HEK293 (cell line): ENCODE results near the gene CARD6.

ENCODE experiments used
- EGR2 ChIP-seq: fragments of 450-650 bp; formaldehyde crosslinking; IDR thresholded peaks from 2 replicates; pipeline ENCODE4 v1.5.1; 2016; ENCODE audit warnings: low read depth, missing biosample characterization, missing genetic modification characterization
- GLI2 ChIP-seq: fragments of 450-650 bp; formaldehyde crosslinking; IDR thresholded peaks from 2 replicates; pipeline ENCODE4; 2017; ENCODE audit warnings: missing biosample characterization, missing genetic modification characterization, low read depth, borderline replicate concordance
- HOXC10 ChIP-seq: sonication (generic); formaldehyde crosslinking; IDR thresholded peaks from 2 replicates; pipeline ENCODE4 v1.8.1; 2023; ENCODE audit warnings: mild to moderate bottlenecking, missing genetic modification reagents
- KLF10 ChIP-seq: fragments of 450-650 bp; IDR thresholded peaks from 2 replicates; pipeline ENCODE4 v1.5.1; 2018; ENCODE audit warnings: missing biosample characterization, mild to moderate bottlenecking, missing genetic modification characterization
- PBX3 ChIP-seq: sonication (generic); formaldehyde crosslinking; IDR thresholded peaks from 2 replicates; pipeline ENCODE4 v1.8.1; 2022; ENCODE audit warnings: mild to moderate bottlenecking, moderate library complexity, missing genetic modification reagents
- PRDM1 ChIP-seq: fragments of 450-650 bp; formaldehyde crosslinking; IDR thresholded peaks from 2 replicates; pipeline ENCODE4; 2016; ENCODE audit warnings: missing biosample characterization, missing genetic modification characterization
- SP3 ChIP-seq: fragments of 450-650 bp; formaldehyde crosslinking; IDR thresholded peaks from 2 replicates; pipeline ENCODE4 v1.5.1; 2016; ENCODE audit warnings: missing biosample characterization, missing genetic modification characterization
- TCF7L2 ChIP-seq: IDR thresholded peaks from 2 replicates; pipeline ENCODE4 v1.6.1; 2011; ENCODE audit warnings: low read depth, mild to moderate bottlenecking, inconsistent platforms, low read length, moderate library complexity, borderline replicate concordance
- ZBTB20 ChIP-seq: fragments of 450-650 bp; formaldehyde crosslinking; IDR thresholded peaks from 2 replicates; pipeline ENCODE4 v1.5.1; 2016; ENCODE audit warnings: missing biosample characterization, missing genetic modification characterization
- ZEB2 ChIP-seq: fragments of 450-650 bp; formaldehyde crosslinking; IDR thresholded peaks from 2 replicates; pipeline ENCODE4 v1.5.1; 2016; ENCODE audit warnings: missing biosample characterization, missing genetic modification characterization
- ZNF10 ChIP-seq: fragments of 450-650 bp; formaldehyde crosslinking; IDR thresholded peaks from 2 replicates; pipeline ENCODE4 v1.5.1; 2017; ENCODE audit warnings: missing biosample characterization, missing genetic modification characterization
- ZNF174 ChIP-seq: fragments of 450-650 bp; formaldehyde crosslinking; IDR thresholded peaks from 2 replicates; pipeline ENCODE4 v1.5.0; 2017; ENCODE audit warnings: missing biosample characterization, mild to moderate bottlenecking, missing genetic modification characterization
- ZNF202 ChIP-seq: fragments of 450-650 bp; formaldehyde crosslinking; IDR thresholded peaks from 2 replicates; pipeline ENCODE4 v1.5.1; 2016; ENCODE audit warnings: missing biosample characterization, missing genetic modification characterization, borderline replicate concordance
- ZNF239 ChIP-seq: fragments of 450-650 bp; formaldehyde crosslinking; IDR thresholded peaks from 2 replicates; pipeline ENCODE4 v1.5.1; 2016; ENCODE audit warnings: missing biosample characterization, missing genetic modification characterization
- ZNF341 ChIP-seq: fragments of 450-650 bp; formaldehyde crosslinking; IDR thresholded peaks from 2 replicates; pipeline ENCODE4; 2016; ENCODE audit warnings: low read depth, missing biosample characterization, missing genetic modification characterization
- ZNF350 ChIP-seq: fragments of 450-650 bp; formaldehyde crosslinking; IDR thresholded peaks from 2 replicates; pipeline ENCODE4 v1.5.0; 2017; ENCODE audit warnings: missing biosample characterization, mild to moderate bottlenecking, missing genetic modification characterization
- ZNF37A ChIP-seq: fragments of 450-650 bp; IDR thresholded peaks from 2 replicates; pipeline ENCODE4 v1.5.1; 2018; ENCODE audit warnings: missing biosample characterization, missing genetic modification characterization
- ZNF423 ChIP-seq: fragments of 450-650 bp; formaldehyde crosslinking; IDR thresholded peaks from 2 replicates; pipeline ENCODE4 v1.5.1; 2016; ENCODE audit warnings: missing biosample characterization, missing genetic modification characterization
- ZNF513 ChIP-seq: fragments of 450-650 bp; IDR thresholded peaks from 2 replicates; pipeline ENCODE4 v1.5.1; 2018; ENCODE audit warnings: missing biosample characterization, missing genetic modification characterization
- ZNF548 ChIP-seq: fragments of 450-650 bp; formaldehyde crosslinking; IDR thresholded peaks from 2 replicates; pipeline ENCODE4 v1.5.1; 2016; ENCODE audit warnings: missing biosample characterization, missing genetic modification characterization
- ZNF555 ChIP-seq: fragments of 450-650 bp; formaldehyde crosslinking; conservative IDR thresholded peaks from 2 replicates; pipeline ENCODE4 v1.5.1; 2017; ENCODE audit warnings: missing biosample characterization, mild to moderate bottlenecking, missing genetic modification characterization, inconsistent platforms
- ZNF585B ChIP-seq: fragments of 450-650 bp; formaldehyde crosslinking; IDR thresholded peaks from 2 replicates; pipeline ENCODE4 v1.5.1; 2016; ENCODE audit warnings: missing biosample characterization, missing genetic modification characterization
- ZNF596 ChIP-seq: fragments of 450-650 bp; IDR thresholded peaks from 2 replicates; pipeline ENCODE4 v1.5.0; 2018; ENCODE audit warnings: missing biosample characterization, mild to moderate bottlenecking, missing genetic modification characterization, moderate library complexity
- ZNF623 ChIP-seq: fragments of 450-650 bp; formaldehyde crosslinking; IDR thresholded peaks from 2 replicates; pipeline ENCODE4 v1.5.1; 2016; ENCODE audit warnings: missing biosample characterization, missing genetic modification characterization
- ZNF670 ChIP-seq: fragments of 450-650 bp; formaldehyde crosslinking; IDR thresholded peaks from 2 replicates; pipeline ENCODE4 v1.5.1; 2016; ENCODE audit warnings: missing biosample characterization, missing genetic modification characterization, low read depth
- ZNF704 ChIP-seq: fragments of 450-650 bp; formaldehyde crosslinking; IDR thresholded peaks from 2 replicates; pipeline ENCODE4 v1.5.1; 2016; ENCODE audit warnings: missing biosample characterization, missing genetic modification characterization
- ZNF747 ChIP-seq: fragments of 450-650 bp; formaldehyde crosslinking; IDR thresholded peaks from 2 replicates; pipeline ENCODE4 v1.5.1; 2016; ENCODE audit warnings: missing biosample characterization, missing genetic modification characterization
- ZNF776 ChIP-seq: fragments of 450-650 bp; formaldehyde crosslinking; IDR thresholded peaks from 2 replicates; pipeline ENCODE4 v1.5.0; 2017; ENCODE audit warnings: missing biosample characterization, missing genetic modification characterization, borderline replicate concordance
- ZNF830 ChIP-seq: fragments of 450-650 bp; IDR thresholded peaks from 2 replicates; pipeline ENCODE4 v1.5.0; 2018; ENCODE audit warnings: missing biosample characterization, missing genetic modification characterization, low read depth, mild to moderate bottlenecking, moderate library complexity
- ZNF843 ChIP-seq: fragments of 450-650 bp; formaldehyde crosslinking; IDR thresholded peaks from 2 replicates; pipeline ENCODE4 v1.5.1; 2016; ENCODE audit warnings: missing biosample characterization, missing genetic modification characterization
- TF ChIP-seq, protein P1 (sequence below): fragments of 450-650 bp; formaldehyde crosslinking; IDR thresholded peaks from 2 replicates; pipeline ENCODE4 v1.5.1; 2016; ENCODE audit warnings: missing biosample characterization, missing genetic modification characterization
- TF ChIP-seq, protein P2 (sequence below): fragments of 450-650 bp; formaldehyde crosslinking; IDR thresholded peaks from 2 replicates; pipeline ENCODE4 v1.5.1; 2017; ENCODE audit warnings: missing biosample characterization, missing genetic modification characterization

Gene CARD6

DNA sequence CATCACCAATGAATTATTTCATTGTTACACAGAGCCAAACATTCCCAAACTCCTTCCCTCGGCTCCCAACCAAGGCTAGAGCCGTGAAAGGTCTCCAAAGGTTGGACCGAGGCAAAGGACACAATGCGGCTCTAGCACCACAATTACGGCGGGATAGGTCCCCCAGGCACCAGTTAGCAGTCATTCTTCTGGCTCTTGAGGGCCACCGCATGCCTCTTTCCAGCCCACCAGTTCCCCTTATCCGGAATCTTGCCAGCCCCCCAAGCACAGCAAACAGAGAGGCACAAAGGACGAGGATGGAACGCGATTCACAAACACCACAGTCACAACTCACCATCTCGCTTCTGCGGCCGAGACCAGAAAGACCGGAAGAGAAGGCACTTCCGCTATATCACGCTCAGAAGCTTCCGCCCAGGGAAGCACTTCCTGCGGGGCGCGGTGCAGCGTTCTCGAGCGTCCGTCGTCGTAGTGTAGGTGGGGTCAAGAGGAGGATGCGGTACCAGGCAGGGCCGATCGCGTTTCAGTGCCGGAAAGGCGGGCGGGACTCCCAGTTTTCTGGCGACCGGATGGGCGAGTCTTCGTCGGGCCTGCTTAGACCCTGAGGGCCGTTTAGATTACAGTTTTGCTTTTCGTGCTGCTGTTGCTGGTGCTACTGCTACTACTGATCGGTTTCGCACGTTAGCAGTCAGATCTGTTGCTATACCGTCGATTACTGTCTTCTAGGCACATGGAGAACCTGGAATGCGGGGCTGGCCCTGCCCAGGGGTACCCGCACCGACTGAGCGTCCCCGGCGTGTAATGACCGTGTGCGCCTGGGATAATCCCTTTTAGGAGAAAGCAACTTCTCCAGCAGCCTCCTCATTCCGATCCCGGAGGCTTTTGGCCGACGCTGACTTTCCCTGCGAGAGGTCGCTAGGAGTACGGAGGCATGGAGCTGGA lies 6.0 kb upstream of the CARD6 start, which contains the start of gene RPL37 (continued):
- TF ChIP-seq, protein P1, sequence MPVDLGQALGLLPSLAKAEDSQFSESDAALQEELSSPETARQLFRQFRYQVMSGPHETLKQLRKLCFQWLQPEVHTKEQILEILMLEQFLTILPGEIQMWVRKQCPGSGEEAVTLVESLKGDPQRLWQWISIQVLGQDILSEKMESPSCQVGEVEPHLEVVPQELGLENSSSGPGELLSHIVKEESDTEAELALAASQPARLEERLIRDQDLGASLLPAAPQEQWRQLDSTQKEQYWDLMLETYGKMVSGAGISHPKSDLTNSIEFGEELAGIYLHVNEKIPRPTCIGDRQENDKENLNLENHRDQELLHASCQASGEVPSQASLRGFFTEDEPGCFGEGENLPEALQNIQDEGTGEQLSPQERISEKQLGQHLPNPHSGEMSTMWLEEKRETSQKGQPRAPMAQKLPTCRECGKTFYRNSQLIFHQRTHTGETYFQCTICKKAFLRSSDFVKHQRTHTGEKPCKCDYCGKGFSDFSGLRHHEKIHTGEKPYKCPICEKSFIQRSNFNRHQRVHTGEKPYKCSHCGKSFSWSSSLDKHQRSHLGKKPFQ (tag by site-specific recombination) = peak; percentile 54
- TF ChIP-seq ZNF747 (tag by site-specific recombination) (no peak), ZNF548 (tag by site-specific recombination) (no peak), ZNF670 (tag by site-specific recombination) (no peak), ZNF10 (tag by site-specific recombination) (peak; percentile 75; the same call in 1 of the 2 replicates), PBX3 (CRISPR knock-in tag) (peak; percentile 90; the same call in 1 of the 2 replicates), ZNF830 (tag by site-specific recombination) (no peak), KLF10 (peak; percentile 83; the same call in 1 of the 2 replicates), ZNF596 (tag by site-specific recombination) (no peak), ZNF623 (tag by site-specific recombination) (peak; percentile 40; the same call in 1 of the 2 replicates), HOXC10 (CRISPR knock-in tag) (0 out of 2 replicates have a peak, but pooled peaks have one; percentile 92), PRDM1 (no peak), ZNF513 (peak; percentile 77), ZNF37A (tag by site-specific recombination) (0 out of 2 replicates have a peak, but pooled peaks have one; percentile 2), EGR2 (tag by site-specific recombination) (peak; percentile 92), ZNF776 (tag by site-specific recombination) (no peak), TCF7L2 (no peak; the same call in 1 of the 2 replicates), ZNF423 (tag by site-specific recombination) (peak; percentile 55; the same call in 1 of the 2 replicates), ZNF202 (no peak), ZBTB20 (tag by site-specific recombination) (peak; percentile 74; the same call in 1 of the 2 replicates), ZNF239 (tag by site-specific recombination) (no peak; the same call in none of the 2 replicates), ZNF704 (no peak), ZEB2 (tag by site-specific recombination) (peak; percentile 98), ZNF585B (tag by site-specific recombination) (no peak; the same call in 1 of the 2 replicates), ZNF341 (tag by site-specific recombination) (peak; percentile 57), SP3 (tag by site-specific recombination) (peak; percentile 92), ZNF843 (peak; percentile 90), GLI2 (no peak; the same call in 1 of the 2 replicates), ZNF555 (tag by site-specific recombination) (no peak), ZNF174 (tag by site-specific recombination) (no peak), ZNF350 (tag by site-specific recombination) (no peak)
- TF ChIP-seq, protein P2, sequence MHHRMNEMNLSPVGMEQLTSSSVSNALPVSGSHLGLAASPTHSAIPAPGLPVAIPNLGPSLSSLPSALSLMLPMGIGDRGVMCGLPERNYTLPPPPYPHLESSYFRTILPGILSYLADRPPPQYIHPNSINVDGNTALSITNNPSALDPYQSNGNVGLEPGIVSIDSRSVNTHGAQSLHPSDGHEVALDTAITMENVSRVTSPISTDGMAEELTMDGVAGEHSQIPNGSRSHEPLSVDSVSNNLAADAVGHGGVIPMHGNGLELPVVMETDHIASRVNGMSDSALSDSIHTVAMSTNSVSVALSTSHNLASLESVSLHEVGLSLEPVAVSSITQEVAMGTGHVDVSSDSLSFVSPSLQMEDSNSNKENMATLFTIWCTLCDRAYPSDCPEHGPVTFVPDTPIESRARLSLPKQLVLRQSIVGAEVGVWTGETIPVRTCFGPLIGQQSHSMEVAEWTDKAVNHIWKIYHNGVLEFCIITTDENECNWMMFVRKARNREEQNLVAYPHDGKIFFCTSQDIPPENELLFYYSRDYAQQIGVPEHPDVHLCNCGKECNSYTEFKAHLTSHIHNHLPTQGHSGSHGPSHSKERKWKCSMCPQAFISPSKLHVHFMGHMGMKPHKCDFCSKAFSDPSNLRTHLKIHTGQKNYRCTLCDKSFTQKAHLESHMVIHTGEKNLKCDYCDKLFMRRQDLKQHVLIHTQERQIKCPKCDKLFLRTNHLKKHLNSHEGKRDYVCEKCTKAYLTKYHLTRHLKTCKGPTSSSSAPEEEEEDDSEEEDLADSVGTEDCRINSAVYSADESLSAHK (tag by site-specific recombination) = peak; percentile 64; the same call in 1 of the 2 replicates
